CD14-positive monocyte (primary cell): Measurements from ENCODE around the gene SPG7. TPM values are rescaled to one million over a fixed set of nuclear protein-coding genes. Genes with fewer than 3 reads are reported as not detected.

ENCODE experiments used
- DNase-seq, 3 donors: peaks; one replicate each; pipeline ENCODE4 v3.0.0-alpha.2; 2011 to 2022
- H2AFZ ChIP-seq: 2 replicates; pipeline ENCODE4 v1.6.0; 2012; ENCODE audit warnings: mild to moderate bottlenecking, low read depth, low read length, inconsistent platforms; ENCODE audit not compliant: insufficient read depth, poor library complexity, severe bottlenecking
- H3K27ac ChIP-seq, 2 donors: 1 replicate in 1 of 2; 2 replicates in 1 of 2; pipeline ENCODE4 v1.5.1; 2012 to 2013; ENCODE audit warnings: low read length in 2 of 2, control low read depth in 1 of 2, inconsistent platforms in 1 of 2, low read depth in 1 of 2, mild to moderate bottlenecking in 1 of 2
- H3K27me3 ChIP-seq, 2 donors: one replicate each; pipeline versions ENCODE4 v1.6.0 to v1.6.1; 2011 to 2013; ENCODE audit warnings: low read length in 2 of 2; ENCODE audit not compliant: control insufficient read depth in 2 of 2, insufficient read depth in 2 of 2
- H3K36me3 ChIP-seq, 2 donors: replicated peaks in 1 of 2; 1 replicate in 1 of 2; 2 replicates in 1 of 2; pipeline versions ENCODE4 v1.5.1 to v1.6.1; 2012 to 2013; ENCODE audit warnings: low read length in 2 of 2, control low read depth in 1 of 2, inconsistent platforms in 1 of 2, mild to moderate bottlenecking in 1 of 2; ENCODE audit not compliant: insufficient read depth in 2 of 2, control insufficient read depth in 1 of 2
- H3K4me1 ChIP-seq, 2 donors: 1 replicate in 1 of 2; 2 replicates in 1 of 2; pipeline versions ENCODE4 v1.5.1 to v1.6.1; 2012 to 2013; ENCODE audit warnings: low read length in 2 of 2, control low read depth in 1 of 2, inconsistent platforms in 1 of 2, mild to moderate bottlenecking in 1 of 2, moderate library complexity in 1 of 2; ENCODE audit not compliant: insufficient read depth in 2 of 2, control insufficient read depth in 1 of 2
- H3K4me2 ChIP-seq: replicated peaks from 2 replicates; pipeline ENCODE3; 2012; ENCODE audit warnings: low read length, moderate library complexity, mild to moderate bottlenecking; ENCODE audit not compliant: poor library complexity, severe bottlenecking; ENCODE audit errors: extremely low read depth
- H3K4me3 ChIP-seq, 3 experiments: fragments of 200-600 bp in 1 of 3; sonication (generic) in 1 of 3; replicated peaks in 1 of 3; 1 replicate in 2 of 3; 2 replicates in 1 of 3; pipeline ENCODE4 v1.5.1; 2011 to 2013; ENCODE audit warnings: low read length in 3 of 3, mild to moderate bottlenecking in 3 of 3, control low read depth in 2 of 3, low read depth in 2 of 3, inconsistent platforms in 1 of 3, moderate library complexity in 1 of 3
- H3K79me2 ChIP-seq: 2 replicates; pipeline ENCODE4 v1.6.0; 2012; ENCODE audit warnings: mild to moderate bottlenecking, control low read depth, inconsistent platforms, low read length, moderate library complexity; ENCODE audit not compliant: insufficient read depth
- H3K9ac ChIP-seq: 2 replicates; pipeline ENCODE4 v1.6.0; 2017; ENCODE audit warnings: low read length, mild to moderate bottlenecking; ENCODE audit not compliant: insufficient read depth, poor library complexity, severe bottlenecking
- H3K9me3 ChIP-seq, 2 donors: replicated peaks in 1 of 2; 1 replicate in 1 of 2; 2 replicates in 1 of 2; pipeline versions ENCODE4 v1.5.1 to v1.6.1; 2012 to 2013; ENCODE audit warnings: low read length in 2 of 2, control low read depth in 1 of 2; ENCODE audit not compliant: control insufficient read depth in 1 of 2, insufficient read depth in 1 of 2
- H4K20me1 ChIP-seq: 2 replicates; pipeline ENCODE4 v1.6.0; 2012; ENCODE audit warnings: mild to moderate bottlenecking, low read length, control low read depth, moderate library complexity; ENCODE audit not compliant: insufficient read depth
- H3K27ac Mint-ChIP-seq, 7 donors: one replicate each; pipeline ENCODE4 v1.8.0; 2020; ENCODE audit warnings: mild to moderate bottlenecking in 7 of 7, mixed read lengths in 7 of 7, moderate library complexity in 6 of 7, inconsistent platforms in 2 of 7
- H3K27me3 Mint-ChIP-seq, 3 donors: one replicate each; pipeline ENCODE4 v1.8.0; 2021 to 2022; ENCODE audit warnings: low read depth in 3 of 3, mild to moderate bottlenecking in 3 of 3, mixed read lengths in 3 of 3, moderate library complexity in 3 of 3, inconsistent platforms in 1 of 3
- H3K36me3 Mint-ChIP-seq, 2 donors: one replicate each; pipeline ENCODE4 v1.8.0; 2020; ENCODE audit warnings: mixed read lengths in 2 of 2, inconsistent platforms in 1 of 2, mild to moderate bottlenecking in 1 of 2
- H3K4me1 Mint-ChIP-seq: one replicate; pipeline ENCODE4 v1.8.0; 2020; ENCODE audit warnings: mild to moderate bottlenecking, mixed read lengths
- H3K4me3 Mint-ChIP-seq, 2 donors: one replicate each; pipeline ENCODE4 v1.8.0; 2020; ENCODE audit warnings: mild to moderate bottlenecking in 2 of 2, mixed read lengths in 2 of 2, moderate library complexity in 1 of 2
- H3K9me3 Mint-ChIP-seq, 7 donors: one replicate each; pipeline ENCODE4 v1.8.0; 2020 to 2022; ENCODE audit warnings: mixed read lengths in 7 of 7, mild to moderate bottlenecking in 6 of 7, moderate library complexity in 6 of 7, inconsistent platforms in 2 of 7
- CTCF ChIP-seq: fragments of 200-600 bp; IDR thresholded peaks from one replicate; pipeline ENCODE4 v1.8.0; 2022; ENCODE audit warnings: antibody characterized with exemption, mild to moderate bottlenecking
- WGBS: methylation state at CpG from one replicate; pipeline ENCODE4 v1.1.5; 2013; ENCODE audit warnings: missing lambda C conversion rate; ENCODE audit not compliant: insufficient coverage; 5-methylcytosine and 5-hydroxymethylcytosine counted together
- intact Hi-C, 2 donors: fragments of 100-400 bp; cut with micrococcal nuclease; formaldehyde crosslinking; loops; one replicate each; pipeline versions ENCODE4 v1.15.0 to v1.15.1; 2023
- polyA plus RNA-seq, 3 donors: library from polyadenylated mRNA; depleted of rRNA in 1 of 3; unstranded in 2 of 3; stranded (reverse) in 1 of 3; fragments of 300-500 nt in 2 of 3; fragments of >200 nt in 1 of 3; fragmentation: Illumina TruSeq in 2 of 3; gene quantifications; 1 replicate in 2 of 3; 2 replicates in 1 of 3; pipeline ENCODE4 v1.2.3, GENCODE V29; 2012 to 2021

The SPG7 gene
- polyA plus RNA-seq, 3 donors, result 30.3 to 120 (median 34.4) TPM

- H3K4me1 ChIP-seq, result peaks cover 46 to 64% of the 10 kb centered on the region in 2 donors
- DNase-seq, result peak in 2 of 3 donors; percentile 9 to 19
Measured at GRCh38 chr16:89561142-89561883, 53.1 kb downstream of the SPG7 start.

More at GRCh38 chr16:89561142-89561883, 53.1 kb downstream of the SPG7 start:
- Histone ChIP-seq H3K4me3 (peak overlapping the region; percentile 64 to 95 (median 82)), H4K20me1 (peaks cover 55% of the 10 kb centered on the region), H2AFZ (peak overlapping the region; percentile 79), H3K36me3 (peaks cover 35 to 38% of the 10 kb centered on the region in 2 donors), H3K27me3 (peaks cover 0 to 2% of the 10 kb centered on the region in 2 donors), H3K79me2 (peaks cover 22% of the 10 kb centered on the region), H3K4me2 (peak overlapping the region; percentile 94), H3K9ac (peak overlapping the region; percentile 96), H3K27ac (peak overlapping the region; percentile 24 to 93), H3K9me3 (no peaks in the 10 kb centered on the region)
- H3K27me3 Mint-ChIP-seq, result peaks cover 1 to 6% (median 3%) of the 10 kb centered on the region in 3 donors
- intact Hi-C loops, result loop anchor here in 1 of 2 donors (5.0 kb wide), 2 partner anchors 161 to 311 kb away; partner anchors contain the start of genes TCF25, VPS9D1 and ZNF276
- H3K27ac Mint-ChIP-seq, result peak overlapping the region; percentile 57 to 95 (median 85)
- H3K36me3 Mint-ChIP-seq, result peaks cover 43 to 49% of the 10 kb centered on the region in 2 donors
- peaks cover 73% of the 10 kb centered on the region for H3K4me1 Mint-ChIP-seq
- no peak for TF ChIP-seq CTCF
- H3K9me3 Mint-ChIP-seq, result no peaks in the 10 kb centered on the region
- peak overlapping the region; percentile 90 to 92 for H3K4me3 Mint-ChIP-seq
- WGBS, result 6% methylated on average over 56 of the region's 58 CpGs
